Heart left ventricle (tissue), 16 donors: Measurements from ENCODE around the gene USE1. TPM values are rescaled to one million over a fixed set of nuclear protein-coding genes. Genes with fewer than 3 reads are reported as not detected.
A peak's percentile ranks its signal among the peaks of the same experiment; 100 is the strongest.

Experiments used
- ATAC-seq, 4 donors: fragments of 200-7000 bp; cut with Tn5 transposase; one replicate each; pipeline ENCODE4 v1.9.1; 2020 to 2022; ENCODE audit warnings: moderate library complexity in 4 of 4, mild to moderate bottlenecking in 3 of 4, moderate number of reproducible peaks in 1 of 4
- DNase-seq, 5 donors: peaks; one replicate each; pipeline ENCODE4 v3.0.0-alpha.2; 2020
- H3K27ac ChIP-seq, 12 donors: fragments of 200-600 bp; sonication (generic) in 4 of 12; one replicate each; pipeline versions ENCODE4 v1.5.0 to v1.8.0; 2016 to 2022; ENCODE audit warnings: mild to moderate bottlenecking in 2 of 12
- H3K27me3 ChIP-seq, 9 donors: fragments of 200-600 bp; sonication (generic) in 2 of 9; one replicate each; pipeline versions ENCODE4 v1.5.1 to v1.8.0; 2016 to 2022; ENCODE audit warnings: mild to moderate bottlenecking in 3 of 9
- H3K36me3 ChIP-seq, 9 donors: fragments of 200-600 bp; sonication (generic) in 2 of 9; one replicate each; pipeline versions ENCODE4 v1.5.0 to v1.8.0; 2018 to 2022; ENCODE audit warnings: mild to moderate bottlenecking in 2 of 9
- H3K4me1 ChIP-seq, 12 donors: fragments of 200-600 bp; sonication (generic) in 4 of 12; one replicate each; pipeline versions ENCODE4 v1.5.0 to v1.8.0; 2016 to 2022; ENCODE audit warnings: mild to moderate bottlenecking in 3 of 12
- H3K4me3 ChIP-seq, 12 donors: fragments of 200-600 bp; sonication (generic) in 4 of 12; one replicate each; pipeline versions ENCODE4 v1.5.0 to v1.8.0; 2017 to 2022; ENCODE audit warnings: mild to moderate bottlenecking in 9 of 12, moderate library complexity in 4 of 12
- H3K9me3 ChIP-seq, 12 donors: fragments of 200-600 bp; sonication (generic) in 4 of 12; one replicate each; pipeline versions ENCODE4 v1.5.0 to v1.8.0; 2016 to 2022; ENCODE audit warnings: mild to moderate bottlenecking in 1 of 12
- CTCF ChIP-seq, 12 donors: fragments of 200-600 bp; sonication (generic) in 4 of 12; IDR thresholded peaks; one replicate each; pipeline versions ENCODE4 v1.5.0 to v1.8.0; 2018 to 2022; ENCODE audit warnings: antibody characterized with exemption in 12 of 12, mild to moderate bottlenecking in 5 of 12
- POLR2A ChIP-seq, 2 donors: fragments of 450-650 bp; IDR thresholded peaks; one replicate each; pipeline ENCODE4 v1.6.1; 2017; ENCODE audit warnings: antibody characterized with exemption in 2 of 2, mild to moderate bottlenecking in 2 of 2, moderate library complexity in 2 of 2
- WGBS, 4 donors: extraction: QIAGEN DNeasy Blood & Tissue Kit in 2 of 4; methylation state at CpG; one replicate each; pipeline versions ENCODE4 v1.1.5 to v1.1.7; 2013 to 2018; 5-methylcytosine and 5-hydroxymethylcytosine counted together
- intact Hi-C, 10 donors: fragments of 100-400 bp; cut with DNase I; formaldehyde crosslinking; loops; one replicate each; pipeline versions ENCODE4 v1.11.1 to v1.14.2; 2022
- polyA plus RNA-seq, 2 donors: library from polyadenylated mRNA; stranded (reverse); fragments of 200-250 nt; gene quantifications; one replicate each; pipeline ENCODE4 v1.2.3, GENCODE V29; 2013
- total RNA-seq, 9 donors: library from RNA; depleted of rRNA in 2 of 9; stranded (reverse); fragments of >200 nt in 2 of 9; fragmentation: NEBNext Ultra II Directional in 3 of 9; extraction: Animal tissue kit (Norgen Biotek cat#: 25700) in 3 of 9; gene quantifications; one replicate each; pipeline versions ENCODE4 v1.1.0 to v1.2.4, GENCODE V29; 2016 to 2023
- donor health status: ischemic (EF 13 %, LVEDD 7.1; RV severe dilation, severe dysfunction).
- donor health status: healthy with polysubstance abuse.
- donor health status: DM: no; HTN: yes; CAD: no.
- donor health status: DM: no; HTN: no; CAD: no.
- donor health status: ischemic (EF 25% LVEDD 6.9; RV normal size, moderate dysfunction).
- donor health status: ischemic (EF 25% LVEDD 5.7; RV mildly dilated, moderate dysfunction).
- donor health status: healthy.
- donor health status: DM: yes; HTN: yes; CAD: no.
- donor health status: ischemic (EF 35%, LVEDD 5.7; RV mildly dilated, moderate dysfunction).
- donor health status: nonischemic (EF 11% LVEDD 7.7; RV severe dilation, severe dysfunction).
- donor health status: DM: yes; HTN: yes; CAD: no.
- donor health status: PGD.
- donor health status: ischemic (EF 29% LVEDD 5.4; RV normal size, mild dysfunction).
- donor health status: nonischemic (EF 23%, LVEDD 6.1; RV moderate dilation, normal function).

Gene USE1
- total and polyA plus RNA-seq, 11 donors, result 22.5 to 69.6 (median 26.7) TPM

- intact Hi-C loops, result loop anchor here in 3 of 10 donors (5.0 to 10.0 kb wide), 2 partner anchors 45 to 188 kb away; partner anchors contain the start of genes USE1 (in 2 of the 3), HAUS8 (in 1 of the 3) and MYO9B (in 1 of the 3)
- DNase-seq (no peak), ATAC-seq (no peak)
- WGBS, 4 donors, result 52 to 68% (median 61%) methylated on average over 11 to 16 of the region's 16 CpGs
- peaks cover 0 to 12% (median 2%) of the 10 kb centered on the region in 12 donors for H3K9me3 ChIP-seq
- H3K4me1 ChIP-seq, result peaks cover 0 to 15% (median 7%) of the 10 kb centered on the region in 12 donors
- H3K4me3 ChIP-seq, result peak overlapping the region in 10 of 12 donors; percentile 29 to 83 (median 62)
- H3K36me3 ChIP-seq, result peaks cover 0 to 29% (median 0%) of the 10 kb centered on the region in 9 donors
- H3K27ac ChIP-seq, result peak overlapping the region in 7 of 12 donors; percentile 12 to 97 (median 90)
- no peaks in the 10 kb centered on the region for H3K27me3 ChIP-seq
- TF ChIP-seq CTCF (IDR thresholded peaks at IDR 0.05), result no peak
- no peak for TF ChIP-seq POLR2A (IDR thresholded peaks at IDR 0.05)
These were observed 47.4 kb downstream of the USE1 start for GRCh38 chr19:17262557-17262956.

GRCh38 chr19:17263712-17264640, 48.8 kb downstream of the USE1 start:
- Histone ChIP-seq H3K4me3 (peak overlapping the region; percentile 29 to 83 (median 60)), H3K36me3 (peaks cover 0 to 18% (median 4%) of the 10 kb centered on the region in 9 donors), H3K27me3 (no peaks in the 10 kb centered on the region), H3K4me1 (peaks cover 0 to 23% (median 15%) of the 10 kb centered on the region in 12 donors), H3K27ac (peak overlapping the region; percentile 66 to 98 (median 88)), H3K9me3 (peaks cover 0 to 11% (median 2%) of the 10 kb centered on the region in 12 donors)
- 62 to 75% (median 69%) methylated on average over 13 to 23 of the region's 23 CpGs for WGBS, 4 donors
- DNase-seq (no peak), ATAC-seq (no peak)
- no peak for TF ChIP-seq CTCF (IDR thresholded peaks at IDR 0.05)
- TF ChIP-seq POLR2A (IDR thresholded peaks at IDR 0.05), result no peak
- intact Hi-C loops, result loop anchor here in 3 of 10 donors (5.0 to 10.0 kb wide), 2 partner anchors 47 to 189 kb away; partner anchors contain the start of genes USE1 (in 2 of the 3), HAUS8 (in 1 of the 3) and MYO9B (in 1 of the 3)

- WGBS, 4 donors, result 26 to 37% (median 33%) methylated on average over 5 of the region's 5 CpGs
- intact Hi-C loops, result loop anchor here in 3 of 10 donors (5.0 to 10.0 kb wide), 2 partner anchors 47 to 190 kb away; partner anchors contain the start of genes USE1 (in 2 of the 3), HAUS8 (in 1 of the 3) and MYO9B (in 1 of the 3)
- Histone ChIP-seq H3K36me3 (peaks cover 0 to 18% (median 10%) of the 10 kb centered on the region in 9 donors), H3K4me1 (peaks cover 0 to 23% (median 15%) of the 10 kb centered on the region in 12 donors), H3K27ac (peak within 1 kb of the TSS; percentile 66 to 98 (median 88)), H3K9me3 (peaks cover 0 to 5% (median 0%) of the 10 kb centered on the region in 12 donors), H3K4me3 (peak within 1 kb of the TSS; percentile 29 to 83 (median 60)), H3K27me3 (no peaks in the 10 kb centered on the region)
- peak in 3 of 4 donors; percentile 17 to 62 (median 22) for ATAC-seq
- DNase-seq, result peak in 4 of 5 donors; percentile 68 to 84 (median 77)
- TF ChIP-seq CTCF (IDR thresholded peaks at IDR 0.05) (no peak), POLR2A (IDR thresholded peaks at IDR 0.05) (peak in 1 of 2 donors; percentile 80)
These were observed 49.5 kb downstream of the USE1 start, which contains the start of gene USHBP1 for GRCh38 chr19:17264641-17264979. Gene USHBP1 (minus strand): TSS chr19:17264745. CDS start chr19:17264299, 446 bp downstream.
